Neural cell (in vitro differentiated cells): Measurements from ENCODE around the gene FOXE1.

Experiments used
- EP300 ChIP-seq: fragments of 450-650 bp; conservative IDR thresholded peaks from 2 replicates; pipeline ENCODE4 v1.6.1; 2014; ENCODE audit warnings: antibody characterized with exemption, mild to moderate bottlenecking, moderate library complexity; ENCODE audit not compliant: poor library complexity, severe bottlenecking
- EZH2 ChIP-seq: fragments of 200-600, 300-800 bp; shearing (Covaris generic), sonication (generic); IDR thresholded peaks from 2 replicates; pipeline ENCODE4 v1.6.1; 2014; ENCODE audit warnings: antibody characterized with exemption, low read length, borderline replicate concordance, mild to moderate bottlenecking; ENCODE audit not compliant: insufficient read depth, poor library complexity, severe bottlenecking
- MXI1 ChIP-seq: fragments of 450-650 bp; conservative IDR thresholded peaks from 2 replicates; pipeline ENCODE4 v1.6.1; 2014; ENCODE audit warnings: antibody characterized with exemption, mild to moderate bottlenecking; ENCODE audit not compliant: poor library complexity, severe bottlenecking
- POLR2AphosphoS5 ChIP-seq: IDR thresholded peaks from 2 replicates; pipeline ENCODE4 v1.6.1; 2012
- RAD21 ChIP-seq: fragments of 450-650 bp; conservative IDR thresholded peaks from 2 replicates; pipeline ENCODE4 v1.6.1; 2014; ENCODE audit warnings: antibody characterized with exemption, mild to moderate bottlenecking, moderate library complexity
- REST ChIP-seq: IDR thresholded peaks from 2 replicates; pipeline ENCODE4 v1.6.1; 2012; ENCODE audit warnings: borderline replicate concordance
- SMC3 ChIP-seq: fragments of 450-650 bp; conservative IDR thresholded peaks from 2 replicates; pipeline ENCODE4 v1.6.1; 2014; ENCODE audit warnings: antibody characterized with exemption, mild to moderate bottlenecking, moderate library complexity; ENCODE audit not compliant: poor library complexity
- TAF1 ChIP-seq: IDR thresholded peaks from 2 replicates; pipeline ENCODE4 v1.6.1; 2012; ENCODE audit warnings: low read depth
- TF ChIP-seq, protein P1 (sequence below): fragments of 450-650 bp; IDR thresholded peaks from 2 replicates; pipeline ENCODE4 v1.5.1; 2014; ENCODE audit warnings: antibody characterized with exemption, mild to moderate bottlenecking, moderate library complexity; ENCODE audit not compliant: poor library complexity, severe bottlenecking

GRCh38 chr9:97860451-97861147 is 7.6 kb downstream of the FOXE1 start:
- TF ChIP-seq REST: no peak
- TF ChIP-seq, protein P1, sequence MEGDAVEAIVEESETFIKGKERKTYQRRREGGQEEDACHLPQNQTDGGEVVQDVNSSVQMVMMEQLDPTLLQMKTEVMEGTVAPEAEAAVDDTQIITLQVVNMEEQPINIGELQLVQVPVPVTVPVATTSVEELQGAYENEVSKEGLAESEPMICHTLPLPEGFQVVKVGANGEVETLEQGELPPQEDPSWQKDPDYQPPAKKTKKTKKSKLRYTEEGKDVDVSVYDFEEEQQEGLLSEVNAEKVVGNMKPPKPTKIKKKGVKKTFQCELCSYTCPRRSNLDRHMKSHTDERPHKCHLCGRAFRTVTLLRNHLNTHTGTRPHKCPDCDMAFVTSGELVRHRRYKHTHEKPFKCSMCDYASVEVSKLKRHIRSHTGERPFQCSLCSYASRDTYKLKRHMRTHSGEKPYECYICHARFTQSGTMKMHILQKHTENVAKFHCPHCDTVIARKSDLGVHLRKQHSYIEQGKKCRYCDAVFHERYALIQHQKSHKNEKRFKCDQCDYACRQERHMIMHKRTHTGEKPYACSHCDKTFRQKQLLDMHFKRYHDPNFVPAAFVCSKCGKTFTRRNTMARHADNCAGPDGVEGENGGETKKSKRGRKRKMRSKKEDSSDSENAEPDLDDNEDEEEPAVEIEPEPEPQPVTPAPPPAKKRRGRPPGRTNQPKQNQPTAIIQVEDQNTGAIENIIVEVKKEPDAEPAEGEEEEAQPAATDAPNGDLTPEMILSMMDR: no peak
- TF ChIP-seq EP300: no peak
- TF ChIP-seq TAF1: no peak
- TF ChIP-seq MXI1: no peak
- no peak for TF ChIP-seq POLR2AphosphoS5
- TF ChIP-seq RAD21: no peak
- no peak for TF ChIP-seq EZH2
- no peak for TF ChIP-seq SMC3
